HepG2 (cell line): ENCODE data around the gene LITAF. TPM values are rescaled to one million over a fixed set of nuclear protein-coding genes. Genes with fewer than 3 reads are reported as not detected.

Experiments
- ATAC-seq: fragments of 200-7000 bp; cut with Tn5 transposase; 3 replicates; pipeline ENCODE4 v1.9.1; 2020; ENCODE audit warnings: mild to moderate bottlenecking, moderate library complexity
- BruUV-seq: library from RNA; stranded (reverse); fragments of 400-500 nt; replicated peaks from 2 replicates; lab custom pipeline; 2021; lab: Mats Ljungman, UMichigan
- CTCF ChIA-PET: fragments of 300-600 bp; formaldehyde crosslinking; extraction: SDS; loops from one replicate; lab custom pipeline; 2021; ENCODE audit warnings: low total read pairs, inconsistent platforms, low intra/inter-chr PET ratio; lab: Yijun Ruan, JAX
- POLR2A ChIA-PET: fragments of 350-600 bp; sonication (Branson Sonifier 250); formaldehyde crosslinking; loops from one replicate; lab custom pipeline; 2020; ENCODE audit warnings: antibody characterized with exemption, inconsistent platforms; lab: Yijun Ruan, JAX
- DNase-seq: peaks from one replicate; pipeline ENCODE4 v3.0.0-alpha.2; 2015; ENCODE audit warnings: low spot score
- FAIRE-seq: peaks from 3 replicates; lab custom pipeline; 2011; peaks lifted over from hg19 to GRCh38; lab: Jason Lieb, UNC
- H2AFZ ChIP-seq: one replicate; pipeline ENCODE4 v1.6.1; 2011; ENCODE audit warnings: low read length, inconsistent platforms
- H3K27ac ChIP-seq: fragments of 300-600 bp; 3 replicates; pipeline ENCODE4 v1.8.0; 2011; ENCODE audit warnings: mixed run types, mild to moderate bottlenecking, mixed read lengths, low read length, inconsistent platforms; ENCODE audit not compliant: insufficient read depth; ENCODE audit errors: extremely low read length
- H3K27me3 ChIP-seq, 2 experiments: fragments of 200-600 bp in 1 of 2; 2 replicates in 1 of 2; 3 replicates in 1 of 2; pipeline versions ENCODE4 v1.6.0 to v1.8.0; 2011; ENCODE audit warnings: low read length in 2 of 2, mild to moderate bottlenecking in 2 of 2, moderate library complexity in 2 of 2, inconsistent platforms in 1 of 2; ENCODE audit not compliant: insufficient read depth in 2 of 2, control insufficient read depth in 1 of 2
- H3K36me3 ChIP-seq, 2 experiments: fragments of 200-600 bp in 1 of 2; replicated peaks in 1 of 2; 2 replicates in 1 of 2; 3 replicates in 1 of 2; pipeline versions ENCODE4 v1.5.1 to v1.8.0; 2011; ENCODE audit warnings: low read length in 2 of 2, inconsistent platforms in 1 of 2; ENCODE audit not compliant: insufficient read depth in 2 of 2, control insufficient read depth in 1 of 2
- H3K4me1 ChIP-seq: 2 replicates; pipeline ENCODE4 v1.5.1; 2012; ENCODE audit warnings: low read length, inconsistent platforms; ENCODE audit not compliant: insufficient read depth
- H3K4me2 ChIP-seq: 2 replicates; pipeline ENCODE4 v1.6.0; 2011; ENCODE audit warnings: low read depth, low read length, inconsistent platforms
- H3K4me3 ChIP-seq, 3 experiments: fragments of 200-600 bp in 1 of 3; sonication (generic), shearing (Covaris generic) in 1 of 3; replicated peaks in 1 of 3; 2 replicates each; pipeline ENCODE4 v1.5.1; 2011 to 2016; ENCODE audit warnings: low read length in 3 of 3, inconsistent platforms in 2 of 3, low read depth in 2 of 3, mild to moderate bottlenecking in 2 of 3, control low read depth in 1 of 3, mixed read lengths in 1 of 3; ENCODE audit not compliant: insufficient read depth in 1 of 3
- H3K79me2 ChIP-seq: one replicate; pipeline ENCODE4 v1.6.1; 2011; ENCODE audit warnings: low read length, inconsistent platforms; ENCODE audit not compliant: insufficient read depth
- H3K9ac ChIP-seq: 2 replicates; pipeline ENCODE4 v1.6.0; 2011; ENCODE audit warnings: mild to moderate bottlenecking, low read depth, low read length, inconsistent platforms; ENCODE audit not compliant: insufficient read depth
- H3K9me3 ChIP-seq: 2 replicates; pipeline ENCODE4 v1.5.1; 2012; ENCODE audit warnings: mild to moderate bottlenecking, low read length
- H4K20me1 ChIP-seq: 2 replicates; pipeline ENCODE4 v1.6.0; 2011; ENCODE audit warnings: inconsistent platforms, mild to moderate bottlenecking, low read length, moderate library complexity; ENCODE audit not compliant: insufficient read depth
- CEBPB ChIP-seq: IDR thresholded peaks from 2 replicates; pipeline ENCODE4 v1.6.1; 2011; ENCODE audit warnings: low read depth, low read length, improper control_type of control experiment, borderline replicate concordance
- CEBPG ChIP-seq: IDR thresholded peaks from 2 replicates; pipeline ENCODE4 v1.6.1; 2016
- CHD2 ChIP-seq: IDR thresholded peaks from 2 replicates; pipeline ENCODE4 v1.6.1; 2011; ENCODE audit warnings: low read depth, low read length, improper control_type of control experiment
- EHMT2 ChIP-seq: fragments of 200-600 bp; sonication (generic); IDR thresholded peaks from 2 replicates; pipeline ENCODE4 v1.7.0; 2017; ENCODE audit warnings: antibody characterized with exemption, low read depth, low read length, borderline replicate concordance
- HOXA5 ChIP-seq: sonication (generic); formaldehyde crosslinking; IDR thresholded peaks from 2 replicates; pipeline ENCODE4 v1.4.0; 2020; ENCODE audit warnings: missing genetic modification reagents
- KDM1A ChIP-seq: IDR thresholded peaks from 2 replicates; pipeline ENCODE4 v1.6.1; 2016; ENCODE audit warnings: missing compliant biosample characterization
- NCOR1 ChIP-seq: fragments of 200-600 bp; sonication (generic); IDR thresholded peaks from 2 replicates; pipeline ENCODE4 v1.7.0; 2017; ENCODE audit warnings: antibody characterized with exemption, low read length, borderline replicate concordance
- PHB2 ChIP-seq: fragments of 450-650 bp; IDR thresholded peaks from 2 replicates; pipeline ENCODE4 v1.6.1; 2018; ENCODE audit not compliant: partially characterized antibody
- SIN3B ChIP-seq: fragments of 150-350 bp; IDR thresholded peaks from 2 replicates; pipeline ENCODE4 v1.6.1; 2014; ENCODE audit warnings: low read length
- SP4 ChIP-seq: sonication (generic); formaldehyde crosslinking; IDR thresholded peaks from 2 replicates; pipeline ENCODE4 v1.8.1; 2023; ENCODE audit warnings: mild to moderate bottlenecking, missing genetic modification reagents
- ZNF569 ChIP-seq: sonication (generic); formaldehyde crosslinking; IDR thresholded peaks from 2 replicates; pipeline ENCODE4 v1.5.0; 2020; ENCODE audit warnings: mild to moderate bottlenecking, missing genetic modification reagents, moderate library complexity, borderline replicate concordance
- WGBS: methylation state at CpG from one replicate; pipeline ENCODE4 v1.1.6; 2017; ENCODE audit warnings: low lambda C conversion rate; 5-methylcytosine and 5-hydroxymethylcytosine counted together
- in situ Hi-C: cut with HindIII; loops from 2 replicates; pipeline ENCODE4 v1.10.0; 2017; ENCODE audit warnings: low pct_unique_long_range_greater_than_20kb; ENCODE audit not compliant: extremely low pct_ligation_motif_present
- intact Hi-C: fragments of 100-400 bp; cut with micrococcal nuclease; formaldehyde crosslinking; loops from one replicate; pipeline ENCODE4 v1.10.0; 2022; ENCODE audit not compliant: unreplicated experiment
- polyA plus RNA-seq, 8 experiments: library from polyadenylated mRNA; depleted of rRNA in 3 of 8; stranded (reverse) in 7 of 8; unstranded in 1 of 8; fragments of >200 nt; fragmentation: Illumina TruSeq in 4 of 8; extraction: Trizol in 4 of 8; gene quantifications; 2 replicates each; pipeline versions ENCODE4 v1.2.1 to v1.2.3, GENCODE V29; 2011 to 2016; ENCODE audit warnings: low read depth in 4 of 8, missing spikeins in 1 of 8, mixed read lengths in 1 of 8; ENCODE audit not compliant: insufficient read depth in 1 of 8
- total RNA-seq, 5 experiments: library from RNA; depleted of rRNA; stranded (reverse); fragments of >200 nt; fragmentation: Illumina TruSeq; extraction: Trizol; gene quantifications; 2 replicates each; pipeline ENCODE4 v1.2.3, GENCODE V29; 2016; ENCODE audit warnings: low read depth in 1 of 5
- TF ChIP-seq, protein P1 (sequence below): sonication (generic); formaldehyde crosslinking; IDR thresholded peaks from 2 replicates; pipeline ENCODE4 v1.8.0; 2022; ENCODE audit warnings: mild to moderate bottlenecking, missing genetic modification reagents, moderate library complexity
- TF ChIP-seq, protein P2 (sequence below): fragments of 450-650 bp; IDR thresholded peaks from 2 replicates; pipeline ENCODE4 v1.6.1; 2017
- TF ChIP-seq, protein P3 (sequence below): sonication (generic); formaldehyde crosslinking; IDR thresholded peaks from 2 replicates; pipeline ENCODE4 v1.5.0; 2020; ENCODE audit warnings: missing genetic modification reagents
- TF ChIP-seq, protein P4 (sequence below): sonication (generic); formaldehyde crosslinking; IDR thresholded peaks from 2 replicates; pipeline ENCODE4 v1.5.1; 2020; ENCODE audit warnings: mild to moderate bottlenecking, missing genetic modification reagents, borderline replicate concordance

Gene LITAF
- total and polyA plus RNA-seq, 2 of the 13 experiments (the other 11 are each of a cell fraction or from before 2014, with no cell fraction given) = 80.1 to 141 TPM

DNA sequence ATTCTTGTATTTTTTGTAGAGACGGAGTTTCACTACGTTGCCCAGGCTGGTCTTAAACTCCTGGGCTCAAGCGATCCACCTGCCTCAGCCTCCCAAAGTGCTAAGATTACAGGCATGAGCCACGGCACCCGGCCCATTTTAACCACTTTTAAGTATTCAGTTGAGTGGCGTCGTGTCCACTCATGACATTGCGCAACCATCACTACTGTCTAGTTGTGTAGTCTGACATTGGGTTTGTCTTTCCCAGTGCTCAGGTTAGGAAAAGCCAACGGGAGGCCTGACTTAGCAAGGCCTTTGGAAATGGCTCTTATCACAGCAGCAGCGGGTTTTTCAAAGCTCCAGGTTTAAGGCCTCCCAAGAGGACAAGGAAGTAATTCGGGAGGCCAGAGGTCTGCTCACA lies 58.7 kb downstream of the LITAF start:
- WGBS = 66% methylated on average over 11 of the region's 11 CpGs
- Histone ChIP-seq H3K27ac (no peak overlapping the region), H3K9me3 (no peaks in the 10 kb centered on the region), H3K27me3 (peaks cover 0 to 2% of the 10 kb centered on the region in 2 experiments; a peak in 3 of 5 replicates), H3K4me1 (peaks cover 6% of the 10 kb centered on the region; the same call in 1 of the 2 replicates), H3K36me3 (no peaks in the 10 kb centered on the region), H3K4me3 (no peak overlapping the region), H3K4me2 (no peak overlapping the region), H3K9ac (no peak overlapping the region), H3K79me2 (no peaks in the 10 kb centered on the region), H2AFZ (no peak overlapping the region), H4K20me1 (no peaks in the 10 kb centered on the region)
- CTCF ChIA-PET = no interaction called here
- ATAC-seq = no peak
- in situ Hi-C loops = no loop called here
- intact Hi-C loops = no loop called here
- no TSS peak for BruUV-seq
- FAIRE-seq = no peak
- POLR2A ChIA-PET = no interaction called here
- no peak for DNase-seq
- TF ChIP-seq HOXA5 (no peak), ZNF569 (CRISPR knock-in tag) (no peak), KDM1A (CRISPR knock-in tag) (no peak), CEBPB (peak; percentile 98), SP4 (CRISPR knock-in tag) (no peak), CEBPG (CRISPR knock-in tag) (peak; percentile 90), NCOR1 (no peak), CHD2 (no peak), EHMT2 (peak; percentile 67; the same call in 1 of the 2 replicates), SIN3B (no peak), PHB2 (no peak)
- TF ChIP-seq, protein P1, sequence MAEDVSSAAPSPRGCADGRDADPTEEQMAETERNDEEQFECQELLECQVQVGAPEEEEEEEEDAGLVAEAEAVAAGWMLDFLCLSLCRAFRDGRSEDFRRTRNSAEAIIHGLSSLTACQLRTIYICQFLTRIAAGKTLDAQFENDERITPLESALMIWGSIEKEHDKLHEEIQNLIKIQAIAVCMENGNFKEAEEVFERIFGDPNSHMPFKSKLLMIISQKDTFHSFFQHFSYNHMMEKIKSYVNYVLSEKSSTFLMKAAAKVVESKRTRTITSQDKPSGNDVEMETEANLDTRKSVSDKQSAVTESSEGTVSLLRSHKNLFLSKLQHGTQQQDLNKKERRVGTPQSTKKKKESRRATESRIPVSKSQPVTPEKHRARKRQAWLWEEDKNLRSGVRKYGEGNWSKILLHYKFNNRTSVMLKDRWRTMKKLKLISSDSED (CRISPR knock-in tag) = no peak
- TF ChIP-seq, protein P2, sequence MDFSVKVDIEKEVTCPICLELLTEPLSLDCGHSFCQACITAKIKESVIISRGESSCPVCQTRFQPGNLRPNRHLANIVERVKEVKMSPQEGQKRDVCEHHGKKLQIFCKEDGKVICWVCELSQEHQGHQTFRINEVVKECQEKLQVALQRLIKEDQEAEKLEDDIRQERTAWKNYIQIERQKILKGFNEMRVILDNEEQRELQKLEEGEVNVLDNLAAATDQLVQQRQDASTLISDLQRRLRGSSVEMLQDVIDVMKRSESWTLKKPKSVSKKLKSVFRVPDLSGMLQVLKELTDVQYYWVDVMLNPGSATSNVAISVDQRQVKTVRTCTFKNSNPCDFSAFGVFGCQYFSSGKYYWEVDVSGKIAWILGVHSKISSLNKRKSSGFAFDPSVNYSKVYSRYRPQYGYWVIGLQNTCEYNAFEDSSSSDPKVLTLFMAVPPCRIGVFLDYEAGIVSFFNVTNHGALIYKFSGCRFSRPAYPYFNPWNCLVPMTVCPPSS = no peak
- TF ChIP-seq, protein P3, sequence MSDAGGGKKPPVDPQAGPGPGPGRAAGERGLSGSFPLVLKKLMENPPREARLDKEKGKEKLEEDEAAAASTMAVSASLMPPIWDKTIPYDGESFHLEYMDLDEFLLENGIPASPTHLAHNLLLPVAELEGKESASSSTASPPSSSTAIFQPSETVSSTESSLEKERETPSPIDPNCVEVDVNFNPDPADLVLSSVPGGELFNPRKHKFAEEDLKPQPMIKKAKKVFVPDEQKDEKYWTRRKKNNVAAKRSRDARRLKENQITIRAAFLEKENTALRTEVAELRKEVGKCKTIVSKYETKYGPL = no peak
- TF ChIP-seq, protein P4, sequence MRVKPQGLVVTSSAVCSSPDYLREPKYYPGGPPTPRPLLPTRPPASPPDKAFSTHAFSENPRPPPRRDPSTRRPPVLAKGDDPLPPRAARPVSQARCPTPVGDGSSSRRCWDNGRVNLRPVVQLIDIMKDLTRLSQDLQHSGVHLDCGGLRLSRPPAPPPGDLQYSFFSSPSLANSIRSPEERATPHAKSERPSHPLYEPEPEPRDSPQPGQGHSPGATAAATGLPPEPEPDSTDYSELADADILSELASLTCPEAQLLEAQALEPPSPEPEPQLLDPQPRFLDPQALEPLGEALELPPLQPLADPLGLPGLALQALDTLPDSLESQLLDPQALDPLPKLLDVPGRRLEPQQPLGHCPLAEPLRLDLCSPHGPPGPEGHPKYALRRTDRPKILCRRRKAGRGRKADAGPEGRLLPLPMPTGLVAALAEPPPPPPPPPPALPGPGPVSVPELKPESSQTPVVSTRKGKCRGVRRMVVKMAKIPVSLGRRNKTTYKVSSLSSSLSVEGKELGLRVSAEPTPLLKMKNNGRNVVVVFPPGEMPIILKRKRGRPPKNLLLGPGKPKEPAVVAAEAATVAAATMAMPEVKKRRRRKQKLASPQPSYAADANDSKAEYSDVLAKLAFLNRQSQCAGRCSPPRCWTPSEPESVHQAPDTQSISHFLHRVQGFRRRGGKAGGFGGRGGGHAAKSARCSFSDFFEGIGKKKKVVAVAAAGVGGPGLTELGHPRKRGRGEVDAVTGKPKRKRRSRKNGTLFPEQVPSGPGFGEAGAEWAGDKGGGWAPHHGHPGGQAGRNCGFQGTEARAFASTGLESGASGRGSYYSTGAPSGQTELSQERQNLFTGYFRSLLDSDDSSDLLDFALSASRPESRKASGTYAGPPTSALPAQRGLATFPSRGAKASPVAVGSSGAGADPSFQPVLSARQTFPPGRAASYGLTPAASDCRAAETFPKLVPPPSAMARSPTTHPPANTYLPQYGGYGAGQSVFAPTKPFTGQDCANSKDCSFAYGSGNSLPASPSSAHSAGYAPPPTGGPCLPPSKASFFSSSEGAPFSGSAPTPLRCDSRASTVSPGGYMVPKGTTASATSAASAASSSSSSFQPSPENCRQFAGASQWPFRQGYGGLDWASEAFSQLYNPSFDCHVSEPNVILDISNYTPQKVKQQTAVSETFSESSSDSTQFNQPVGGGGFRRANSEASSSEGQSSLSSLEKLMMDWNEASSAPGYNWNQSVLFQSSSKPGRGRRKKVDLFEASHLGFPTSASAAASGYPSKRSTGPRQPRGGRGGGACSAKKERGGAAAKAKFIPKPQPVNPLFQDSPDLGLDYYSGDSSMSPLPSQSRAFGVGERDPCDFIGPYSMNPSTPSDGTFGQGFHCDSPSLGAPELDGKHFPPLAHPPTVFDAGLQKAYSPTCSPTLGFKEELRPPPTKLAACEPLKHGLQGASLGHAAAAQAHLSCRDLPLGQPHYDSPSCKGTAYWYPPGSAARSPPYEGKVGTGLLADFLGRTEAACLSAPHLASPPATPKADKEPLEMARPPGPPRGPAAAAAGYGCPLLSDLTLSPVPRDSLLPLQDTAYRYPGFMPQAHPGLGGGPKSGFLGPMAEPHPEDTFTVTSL (CRISPR knock-in tag) = no peak
